Right lobe of liver (tissue), 6 donors: ENCODE measurements around the gene NRP2. TPM values are rescaled to one million over a fixed set of nuclear protein-coding genes. Genes with fewer than 3 reads are reported as not detected.

Source experiments
- ATAC-seq, 4 donors: fragments of 200-7000 bp; cut with Tn5 transposase; one replicate each; pipeline ENCODE4 v1.9.1; 2020; ENCODE audit warnings: mild to moderate bottlenecking in 4 of 4, moderate library complexity in 4 of 4
- DNase-seq, 3 donors: peaks; one replicate each; pipeline ENCODE4 v3.0.0-alpha.2; 2020
- H3K27ac ChIP-seq, 3 donors: fragments of 200-600 bp; one replicate each; pipeline ENCODE4 v1.8.0; 2022
- H3K27me3 ChIP-seq, 2 donors: fragments of 200-600 bp; one replicate each; pipeline ENCODE4 v1.8.0; 2022
- H3K36me3 ChIP-seq, 4 donors: fragments of 200-600 bp; sonication (generic) in 1 of 4; one replicate each; pipeline versions ENCODE4 v1.5.1 to v1.8.0; 2017 to 2022; ENCODE audit warnings: control low read depth in 1 of 4
- H3K4me1 ChIP-seq, 4 donors: fragments of 200-600 bp; sonication (generic) in 1 of 4; one replicate each; pipeline versions ENCODE4 v1.5.1 to v1.8.0; 2017 to 2022; ENCODE audit warnings: control low read depth in 1 of 4
- H3K4me3 ChIP-seq, 3 donors: fragments of 200-600 bp; one replicate each; pipeline ENCODE4 v1.8.0; 2022
- H3K9me3 ChIP-seq, 4 donors: fragments of 200-600 bp; sonication (generic) in 1 of 4; one replicate each; pipeline versions ENCODE4 v1.5.1 to v1.8.0; 2017 to 2022; ENCODE audit warnings: control low read depth in 1 of 4
- POLR2A ChIP-seq: fragments of 450-650 bp; IDR thresholded peaks from one replicate; pipeline ENCODE4 v1.6.1; 2017; ENCODE audit warnings: antibody characterized with exemption, mild to moderate bottlenecking
- WGBS: methylation state at CpG from one replicate; pipeline ENCODE4 v1.1.6; 2018; ENCODE audit warnings: low coverage, low lambda C conversion rate; ENCODE audit not compliant: insufficient coverage; ENCODE audit errors: missing lambda C conversion rate; 5-methylcytosine and 5-hydroxymethylcytosine counted together
- intact Hi-C, 2 donors: fragments of 100-400 bp; cut with DNase I; formaldehyde crosslinking; loops; one replicate each; pipeline versions ENCODE4 v1.11.2 to v1.14.1; 2022
- total RNA-seq, 6 experiments: library from RNA; depleted of rRNA in 2 of 6; stranded (reverse); fragments of >200 nt in 2 of 6; fragmentation: NEBNext Ultra II Directional in 3 of 6; extraction: Animal tissue kit (Norgen Biotek cat#: 25700) in 3 of 6; gene quantifications; one replicate each; pipeline versions ENCODE4 v1.1.0 to v1.2.4, GENCODE V29; 2016 to 2023
- TF ChIP-seq, protein P1 (sequence below), 4 donors: fragments of 200-600 bp in 3 of 4; fragments of 450-650 bp in 1 of 4; IDR thresholded peaks; one replicate each; pipeline versions ENCODE4 v1.5.1 to v1.8.0; 2016 to 2022; ENCODE audit warnings: antibody characterized with exemption in 4 of 4, mild to moderate bottlenecking in 2 of 4
- donor health status: DM: no; HTN: yes; CAD: no.
- donor health status: DM: no; HTN: no; CAD: no.
- donor health status: DM: no; HTN: no; CAD: no.
- donor health status: DM: no; HTN: yes; CAD: no.
- donor health status: DM: no; HTN: yes; CAD: no.

Gene NRP2
- total RNA-seq, 6 experiments from 2014 or later: 5.5 to 23.7 (median 8.6) TPM

DNA sequence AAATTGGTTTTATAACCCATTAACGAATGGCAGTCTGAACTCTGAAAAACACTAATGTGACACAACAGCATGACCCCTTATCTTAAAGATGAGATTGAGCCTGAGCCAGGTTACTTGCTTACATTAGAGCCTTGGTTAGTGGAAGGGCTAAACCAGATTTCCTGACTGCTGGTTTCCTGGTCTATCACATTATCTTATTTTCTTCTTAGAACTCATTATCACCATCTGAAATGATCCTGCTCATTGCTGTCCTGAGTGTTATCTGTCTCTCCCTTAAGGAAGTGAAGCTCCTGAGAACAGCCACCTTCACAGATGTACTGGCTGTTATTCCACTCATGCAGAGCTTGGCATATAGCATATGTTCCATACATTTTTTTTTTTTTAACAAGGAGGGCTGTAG is 9.0 kb upstream of the NRP2 start:
- Histone ChIP-seq H3K36me3 (no peaks in the 10 kb centered on the region), H3K27ac (no peak overlapping the region), H3K9me3 (no peaks in the 10 kb centered on the region), H3K27me3 (no peaks in the 10 kb centered on the region), H3K4me3 (no peak overlapping the region), H3K4me1 (peaks cover 0 to under 1% (median 0%) of the 10 kb centered on the region in 4 donors)
- 58% methylated on average over 1 of the region's 1 CpG for WGBS
- intact Hi-C loops: no loop called here
- TF ChIP-seq, protein P1, sequence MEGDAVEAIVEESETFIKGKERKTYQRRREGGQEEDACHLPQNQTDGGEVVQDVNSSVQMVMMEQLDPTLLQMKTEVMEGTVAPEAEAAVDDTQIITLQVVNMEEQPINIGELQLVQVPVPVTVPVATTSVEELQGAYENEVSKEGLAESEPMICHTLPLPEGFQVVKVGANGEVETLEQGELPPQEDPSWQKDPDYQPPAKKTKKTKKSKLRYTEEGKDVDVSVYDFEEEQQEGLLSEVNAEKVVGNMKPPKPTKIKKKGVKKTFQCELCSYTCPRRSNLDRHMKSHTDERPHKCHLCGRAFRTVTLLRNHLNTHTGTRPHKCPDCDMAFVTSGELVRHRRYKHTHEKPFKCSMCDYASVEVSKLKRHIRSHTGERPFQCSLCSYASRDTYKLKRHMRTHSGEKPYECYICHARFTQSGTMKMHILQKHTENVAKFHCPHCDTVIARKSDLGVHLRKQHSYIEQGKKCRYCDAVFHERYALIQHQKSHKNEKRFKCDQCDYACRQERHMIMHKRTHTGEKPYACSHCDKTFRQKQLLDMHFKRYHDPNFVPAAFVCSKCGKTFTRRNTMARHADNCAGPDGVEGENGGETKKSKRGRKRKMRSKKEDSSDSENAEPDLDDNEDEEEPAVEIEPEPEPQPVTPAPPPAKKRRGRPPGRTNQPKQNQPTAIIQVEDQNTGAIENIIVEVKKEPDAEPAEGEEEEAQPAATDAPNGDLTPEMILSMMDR (IDR thresholded peaks at IDR 0.05): no peak
- TF ChIP-seq POLR2A: no peak
- ATAC-seq (no peak), DNase-seq (no peak)

DNA sequence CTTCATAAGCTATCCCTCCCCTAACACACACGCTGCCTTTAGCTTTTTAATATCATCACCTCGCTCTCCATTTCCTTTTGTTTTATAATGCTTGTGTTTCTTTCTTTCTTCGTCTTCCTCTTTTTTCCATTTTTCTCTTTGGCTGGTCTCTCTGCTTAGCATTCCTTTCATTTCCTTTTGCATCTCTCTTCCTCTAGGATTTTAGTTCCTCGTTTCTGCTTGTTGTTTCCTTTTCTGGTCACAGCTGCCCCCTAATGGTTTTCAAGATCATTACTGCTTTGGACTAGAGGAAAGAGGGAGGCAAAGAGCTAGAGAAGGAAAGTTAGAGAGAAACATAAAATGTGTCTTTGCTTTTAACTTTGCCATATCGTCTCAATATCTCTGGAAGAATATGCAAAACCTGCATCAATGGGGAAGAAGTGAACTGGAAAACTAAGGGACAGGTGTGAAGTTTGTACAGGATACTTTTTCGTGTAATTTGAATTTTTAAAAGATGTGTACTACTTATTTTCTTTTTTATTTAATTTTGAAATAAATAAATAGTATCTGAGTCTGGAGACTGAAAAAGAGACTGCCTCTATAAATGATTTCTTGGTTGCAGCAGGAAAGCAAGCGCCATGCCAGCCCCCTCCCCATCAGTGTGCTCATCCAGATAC is 6.3 kb upstream of the NRP2 start:
- intact Hi-C loops: no loop called here
- TF ChIP-seq, protein P1 (IDR thresholded peaks at IDR 0.05): peak; percentile 67 to 74 (median 70)
- TF ChIP-seq POLR2A: no peak
- WGBS: 17% methylated on average over 7 of the region's 7 CpGs
- H3K27ac ChIP-seq: no peak overlapping the region
- ATAC-seq: peak; percentile 67 to 79 (median 76)
- no peaks in the 10 kb centered on the region for H3K9me3 ChIP-seq
- H3K27me3 ChIP-seq: no peaks in the 10 kb centered on the region
- no peak overlapping the region for H3K4me3 ChIP-seq
- no peaks in the 10 kb centered on the region for H3K36me3 ChIP-seq
- H3K4me1 ChIP-seq: peaks cover 0 to 5% (median 0%) of the 10 kb centered on the region in 4 donors
- DNase-seq: no peak

DNA sequence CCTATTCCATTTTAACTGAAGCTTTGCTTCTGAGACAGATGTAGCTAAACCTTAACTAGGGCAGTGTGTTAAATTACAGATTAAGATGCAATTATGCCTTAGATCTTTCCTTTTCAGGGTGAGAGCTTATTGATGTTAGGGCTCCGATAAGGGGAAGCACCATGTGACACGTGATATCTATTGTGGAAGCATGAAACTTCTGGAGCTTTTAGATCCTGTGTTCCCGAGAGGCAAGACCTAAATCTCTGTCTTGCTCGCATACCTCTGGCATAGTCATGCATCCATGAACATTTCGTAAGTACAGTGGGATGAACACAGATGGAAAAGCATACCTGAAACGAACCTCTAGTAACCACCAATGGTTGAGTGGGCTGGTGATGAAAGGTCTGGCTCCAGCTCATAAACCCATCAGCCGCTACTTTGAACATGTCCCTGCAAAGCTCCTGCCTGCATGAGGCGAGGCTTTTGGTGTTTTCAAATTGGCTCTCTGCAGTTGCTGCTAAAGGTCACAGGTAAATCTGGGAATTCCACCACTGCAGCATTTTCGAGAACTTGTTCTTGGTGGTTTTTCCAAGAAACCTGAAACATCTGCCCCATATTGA is 3.7 kb upstream of the NRP2 start:
- ATAC-seq: no peak
- peaks cover 0 to 12% (median 0%) of the 10 kb centered on the region in 4 donors for H3K4me1 ChIP-seq
- no peak overlapping the region for H3K27ac ChIP-seq
- H3K4me3 ChIP-seq: no peak overlapping the region
- H3K27me3 ChIP-seq: peaks cover 0 to 8% of the 10 kb centered on the region in 2 donors
- intact Hi-C loops: no loop called here
- no peak for DNase-seq
- H3K36me3 ChIP-seq: no peaks in the 10 kb centered on the region
- 40% methylated on average over 4 of the region's 9 CpGs for WGBS
- TF ChIP-seq, protein P1 (IDR thresholded peaks at IDR 0.05): no peak
- TF ChIP-seq POLR2A: no peak
- no peaks in the 10 kb centered on the region for H3K9me3 ChIP-seq

DNA sequence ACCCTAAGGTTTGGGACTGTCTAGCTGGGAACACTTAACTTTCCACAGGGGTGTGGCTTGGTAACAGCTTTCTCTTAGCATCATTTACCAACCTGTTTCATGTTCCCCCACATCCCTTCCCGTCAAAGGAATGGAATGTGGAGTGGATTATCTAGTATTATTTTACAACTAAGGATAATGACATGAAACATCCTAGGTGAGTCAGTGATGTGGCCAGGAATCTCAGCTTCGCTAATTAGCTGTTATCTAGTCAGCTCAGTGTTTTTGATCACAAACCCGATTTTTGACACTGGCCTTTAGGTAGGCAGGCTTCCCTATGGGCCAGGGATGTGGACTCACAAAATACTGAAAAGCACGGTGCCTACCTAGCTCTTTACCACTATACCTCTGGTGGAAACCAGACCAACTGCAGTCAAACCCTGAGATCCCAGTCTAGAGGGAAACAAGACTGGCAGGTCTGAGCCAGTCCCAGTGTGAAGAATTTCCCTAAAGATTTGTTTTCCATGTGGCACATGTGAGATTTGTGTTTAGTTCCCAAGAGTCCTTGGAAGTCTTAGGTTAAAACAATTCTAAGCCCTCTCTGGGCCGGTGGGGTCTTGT is 2.8 kb upstream of the NRP2 start:
- intact Hi-C loops: no loop called here
- peaks cover 0 to 12% (median 0%) of the 10 kb centered on the region in 4 donors for H3K4me1 ChIP-seq
- peaks cover 0 to 8% of the 10 kb centered on the region in 2 donors for H3K27me3 ChIP-seq
- no peak overlapping the region for H3K27ac ChIP-seq
- no peak overlapping the region for H3K4me3 ChIP-seq
- WGBS: 51% methylated on average over 5 of the region's 5 CpGs
- no peaks in the 10 kb centered on the region for H3K36me3 ChIP-seq
- ATAC-seq (no peak), DNase-seq (no peak)
- TF ChIP-seq, protein P1 (IDR thresholded peaks at IDR 0.05): no peak
- no peaks in the 10 kb centered on the region for H3K9me3 ChIP-seq
